ENCODE data around the gene SRA1.
A peak's percentile ranks its signal among the peaks of the same experiment; 100 is the strongest.

Gene SRA1

DNA sequence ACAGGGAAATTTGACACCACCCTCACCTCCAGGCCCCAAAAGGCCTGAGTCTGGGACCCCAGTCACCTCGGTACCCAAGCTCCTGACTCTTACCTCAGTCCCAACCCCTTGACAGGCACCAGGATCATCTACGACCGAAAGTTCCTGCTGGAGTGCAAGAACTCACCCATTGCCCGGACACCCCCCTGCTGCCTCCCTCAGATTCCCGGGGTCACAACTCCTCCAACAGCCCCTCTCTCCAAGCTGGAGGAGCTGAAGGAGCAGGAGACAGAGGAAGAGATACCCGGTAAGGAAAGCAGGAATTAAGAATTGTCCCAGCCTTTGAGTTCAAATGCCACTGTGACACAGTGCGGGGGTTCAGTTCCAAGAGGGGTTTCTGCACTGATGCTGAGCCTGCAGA lies 8.5 kb downstream of the SRA1 start:
- no peak for DNase-seq

DNA sequence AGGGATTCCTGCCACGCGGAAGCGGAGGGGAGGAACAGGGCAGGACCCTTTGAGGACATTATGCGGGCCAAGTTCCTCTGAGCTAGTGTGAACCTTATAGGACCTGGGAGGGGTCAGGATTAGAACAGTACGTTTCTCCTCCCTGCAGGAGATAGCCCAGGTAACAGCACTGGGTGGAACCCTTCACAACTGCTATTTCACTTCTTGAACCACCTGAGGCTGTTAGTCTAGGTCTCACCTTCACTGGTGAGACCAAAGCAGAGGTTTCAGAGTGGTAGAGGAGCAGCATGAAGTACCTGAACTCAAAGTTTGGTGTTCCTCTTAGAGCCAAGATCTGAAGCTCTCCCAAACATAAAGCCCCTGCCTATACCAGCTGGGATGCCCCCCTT lies 9.0 kb downstream of the SRA1 start:
- DNase-seq = no peak

DNA sequence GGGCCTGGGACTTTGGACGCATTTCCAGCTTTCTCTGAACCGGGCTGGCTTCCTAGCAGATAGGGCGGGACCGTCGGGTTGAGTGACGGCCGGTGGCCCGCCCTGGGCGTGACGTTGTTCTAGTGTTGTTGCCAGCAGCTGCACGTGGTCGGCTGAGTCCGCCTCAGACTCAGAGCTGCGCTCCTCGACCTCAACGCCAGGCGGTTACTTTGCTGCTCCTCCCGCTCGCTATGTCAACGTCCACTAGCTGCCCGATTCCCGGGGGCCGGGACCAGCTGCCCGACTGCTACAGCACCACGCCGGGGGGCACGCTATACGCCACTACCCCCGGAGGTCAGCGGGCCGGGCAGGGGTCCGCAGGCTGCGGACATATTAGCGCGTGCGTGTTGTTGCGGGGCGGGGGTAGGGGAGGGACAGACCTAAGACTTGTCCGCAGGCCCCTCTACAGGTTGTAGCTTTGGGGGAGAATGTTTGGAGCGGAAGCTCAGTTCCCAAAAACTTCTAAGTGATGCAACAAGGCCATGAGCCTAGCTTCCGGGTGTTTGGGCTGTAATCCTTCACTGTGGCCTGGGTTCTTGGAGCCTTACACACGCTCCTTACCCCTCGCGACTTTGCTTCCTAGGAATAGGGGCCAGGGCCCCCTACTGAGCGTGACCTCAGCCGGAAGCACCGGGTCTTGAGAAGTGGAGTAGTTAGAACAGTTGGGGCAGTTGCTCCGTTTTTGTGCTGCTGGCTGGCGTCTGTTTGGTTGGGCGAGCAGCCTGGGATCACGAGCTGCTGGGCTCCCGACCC lies 9.6 kb downstream of the SRA1 start, which contains the start of gene EIF4EBP3:
TSS of gene EIF4EBP3 (plus strand) at position 155 of the 792 bp plus-strand sequence. CDS start at position 231, 76 bp downstream.
- DNase-seq = peak; percentile 78 to 83

DNA sequence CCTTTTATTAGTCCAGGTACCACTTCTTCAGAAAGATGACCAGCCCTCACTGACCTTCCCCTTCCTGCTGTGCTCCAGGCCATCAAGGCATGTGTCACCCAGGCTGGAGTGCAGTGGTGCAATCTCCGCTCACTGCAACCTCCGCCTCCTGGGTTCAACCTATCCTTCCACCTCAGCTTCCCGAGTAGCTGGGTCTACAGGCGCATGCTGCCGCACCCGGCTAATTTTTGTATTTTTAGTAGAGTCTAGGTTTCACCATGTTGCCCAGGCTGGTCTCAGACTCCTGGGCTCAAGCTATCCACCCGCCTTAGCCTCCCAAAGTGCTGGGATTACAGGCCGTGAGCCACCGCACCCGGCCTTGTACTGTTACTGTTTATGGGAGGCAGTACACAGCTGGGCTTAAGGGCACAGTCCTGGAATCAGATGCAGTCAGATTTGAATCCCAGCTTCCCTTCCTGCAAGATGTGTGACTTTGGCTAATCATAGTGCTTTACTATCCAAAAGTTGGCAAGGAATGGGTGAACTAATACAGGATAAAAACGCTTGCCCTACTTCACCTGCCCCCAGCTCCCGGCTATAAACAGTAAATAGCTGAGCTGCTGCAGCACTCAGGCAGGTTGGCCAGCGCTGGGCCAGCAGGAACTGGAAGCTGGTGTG lies 10.3 kb downstream of the SRA1 start:
- no peak for DNase-seq

DNA sequence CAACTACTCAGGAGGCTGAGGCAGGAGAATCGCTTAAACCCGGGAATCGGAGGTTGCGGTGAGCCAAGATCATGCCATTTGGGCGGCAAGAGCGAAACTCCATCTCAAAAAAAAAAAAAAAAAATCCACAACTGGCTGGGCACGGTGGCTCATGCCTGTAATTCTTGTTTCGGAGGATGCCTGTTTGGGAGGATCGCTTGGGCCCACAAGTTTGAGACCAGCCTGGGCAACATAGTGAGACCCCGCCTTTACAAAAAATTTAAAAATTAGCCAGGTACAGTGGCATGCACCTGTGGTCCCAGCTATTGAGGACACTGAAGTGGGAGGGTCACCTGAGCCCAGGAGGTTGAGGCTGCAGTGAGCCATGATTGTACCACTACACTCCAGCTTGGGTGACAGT lies 11.7 kb downstream of the SRA1 start:
- DNase-seq = no peak

DNA sequence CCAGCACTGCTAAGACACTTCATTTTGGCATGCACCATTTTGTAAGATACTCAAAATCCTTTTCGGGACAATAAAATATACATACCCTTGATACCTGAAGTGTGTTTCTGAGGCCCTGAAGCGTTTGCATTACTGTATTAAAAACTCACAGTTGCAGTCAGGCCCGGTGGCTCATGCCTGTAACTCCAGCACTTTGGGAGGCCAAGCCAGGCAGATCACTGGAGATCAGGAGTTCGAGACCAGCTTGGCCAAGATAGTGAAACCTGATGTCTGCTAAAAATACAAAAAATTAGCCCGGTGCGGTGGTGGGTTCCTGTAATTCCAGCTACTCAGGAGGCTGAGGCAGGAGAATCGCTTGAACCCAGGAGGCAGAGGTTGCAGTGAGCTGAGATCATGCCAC lies 12.3 kb downstream of the SRA1 start:
- no peak for DNase-seq

DNA sequence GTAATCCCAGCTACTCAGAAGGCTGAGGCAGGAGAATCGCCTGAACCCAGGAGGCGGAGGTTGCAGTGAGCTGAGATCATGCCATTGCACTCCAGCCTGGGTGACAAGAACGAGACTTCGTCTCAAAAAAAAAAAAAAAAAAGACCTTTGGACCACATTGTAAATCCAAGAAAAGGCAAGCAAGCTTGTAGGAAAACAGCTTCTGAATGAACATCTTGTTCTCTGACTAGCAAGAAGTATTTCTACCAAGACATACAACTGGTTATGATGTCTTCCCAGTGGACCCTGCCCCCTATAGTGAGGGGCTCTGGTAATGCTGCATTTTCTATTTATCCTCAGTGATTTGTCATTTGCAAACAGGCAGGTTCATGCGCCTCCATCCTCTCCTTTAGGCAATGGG lies 14.3 kb downstream of the SRA1 start:
- DNase-seq = no peak

DNA sequence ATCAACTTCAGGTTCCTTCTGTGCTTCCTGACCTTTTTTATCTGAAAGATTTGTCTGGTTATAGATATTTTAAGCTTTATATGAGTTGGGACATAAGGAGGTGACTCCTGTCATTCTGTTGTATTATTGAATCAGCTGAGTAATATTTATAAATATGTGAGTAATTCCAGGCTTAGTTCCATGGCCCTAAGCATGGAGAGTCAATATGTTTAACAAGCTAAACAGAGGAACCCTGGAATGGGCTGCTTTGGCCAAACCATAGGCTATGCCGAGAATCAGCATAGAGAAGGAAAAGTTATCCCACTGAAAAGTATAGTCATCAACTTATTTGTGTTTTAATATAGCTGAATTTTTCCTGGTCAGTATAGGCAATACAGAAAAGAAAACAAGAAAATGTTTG lies 17.0 kb downstream of the SRA1 start:
- DNase-seq = no peak

DNA sequence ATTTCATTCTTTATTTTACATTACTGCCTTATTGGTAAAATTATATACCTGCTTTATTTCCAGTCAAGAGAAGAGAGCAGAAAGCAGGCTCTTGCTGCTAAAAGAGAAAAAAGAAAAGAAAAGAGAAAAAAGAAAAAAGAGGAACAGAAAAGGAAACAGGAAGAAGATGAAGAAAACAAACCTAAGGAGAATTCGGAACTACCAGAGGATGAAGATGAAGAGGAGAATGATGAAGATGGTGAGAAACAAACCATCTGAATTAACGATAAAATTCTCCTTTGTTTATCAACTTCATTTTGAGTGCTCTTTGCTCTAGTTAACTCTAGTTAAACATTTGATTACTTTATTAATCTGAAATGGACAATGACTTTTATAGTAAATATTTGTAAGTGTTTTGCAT lies 33.3 kb downstream of the SRA1 start:
- DNase-seq = no peak

DNA sequence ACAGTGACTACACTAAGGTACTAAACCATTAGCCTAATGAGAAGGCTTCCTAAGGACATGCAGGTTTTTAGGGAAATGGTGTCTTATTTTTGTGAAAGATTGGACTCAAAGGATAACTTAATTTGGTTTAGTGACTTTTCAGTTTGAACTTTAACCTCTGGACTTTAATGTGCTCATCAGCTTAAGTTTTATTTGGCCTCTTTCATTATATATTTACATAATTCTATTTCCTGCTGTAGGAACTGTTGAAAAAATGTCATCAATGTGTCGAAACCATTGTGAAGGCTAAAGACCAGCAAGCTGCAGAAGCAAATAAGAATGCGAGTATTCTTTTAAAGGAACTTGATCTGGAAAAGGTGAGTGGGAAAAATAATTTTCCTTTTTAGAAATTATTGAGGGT lies 44.1 kb downstream of the SRA1 start:
- DNase-seq = no peak

DNA sequence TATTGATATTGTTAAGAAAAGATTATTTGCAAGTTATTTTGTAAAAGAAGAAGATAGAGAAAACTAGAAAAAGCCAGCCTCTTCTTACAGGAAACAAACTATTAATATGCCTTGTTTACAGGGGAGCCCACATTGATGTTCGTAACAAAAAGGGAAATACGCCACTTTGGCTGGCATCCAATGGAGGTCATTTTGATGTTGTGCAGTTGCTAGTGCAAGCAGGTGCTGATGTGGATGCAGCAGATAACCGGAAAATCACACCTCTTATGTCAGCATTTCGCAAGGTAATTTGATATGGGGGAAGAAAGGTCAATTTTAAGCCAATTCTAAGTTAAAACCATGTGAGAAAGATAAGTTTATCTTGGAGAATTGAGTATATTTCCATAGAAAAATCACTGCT lies 47.4 kb downstream of the SRA1 start:
- DNase-seq = peak; percentile 10 to 62

DNA sequence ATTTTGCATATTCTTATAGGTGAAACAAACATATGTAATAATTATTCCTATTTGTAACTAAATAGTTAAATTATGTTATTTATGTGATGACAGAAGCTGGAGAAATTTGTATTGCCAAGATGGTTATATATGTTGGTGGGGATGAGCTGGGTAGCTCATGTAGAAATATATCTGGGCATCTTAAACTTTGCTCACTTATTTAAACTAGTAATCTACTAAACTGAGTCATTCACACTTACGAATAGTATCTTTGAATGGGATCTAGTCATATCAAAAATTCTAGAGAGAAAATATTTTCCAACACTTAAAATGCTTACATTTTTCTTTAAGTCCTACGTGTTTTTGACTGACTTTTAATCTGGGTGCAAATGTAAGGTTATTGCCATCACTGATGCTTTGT lies 54.4 kb downstream of the SRA1 start:
- DNase-seq = no peak

Measured in NCI-H2081 (cell line).